ENCODE measurements around the gene SLC1A4. TPM values are rescaled to one million over a fixed set of nuclear protein-coding genes. Genes with fewer than 3 reads are reported as not detected.
A peak's percentile ranks its signal among the peaks of the same experiment; 100 is the strongest.
"Not testable (repeated sequence)": the region's sequence is repeated elsewhere in the genome, so short reads cannot be mapped to it uniquely, and the experiment has no call there.

SLC1A4 gene
- total RNA-seq, 1 experiment from 2014 or later = 42.2 TPM

- no peak for DNase-seq (ENCODE audit: extremely low read depth, low read depth)
Measured at GRCh38 chr2:65023742-65024141, 34.5 kb downstream of the SLC1A4 start.

- peak; percentile 21 for DNase-seq (ENCODE audit: extremely low read depth, low read depth)
Measured at GRCh38 chr2:65024149-65024829, 35.1 kb downstream of the SLC1A4 start.

GRCh38 chr2:65025453-65026123 is 36.4 kb downstream of the SLC1A4 start:
- DNase-seq (ENCODE audit: extremely low read depth, low read depth) = no peak

GRCh38 chr2:65026154-65026553 is 37.0 kb downstream of the SLC1A4 start:
- no peak for DNase-seq (ENCODE audit: extremely low read depth, low read depth)

- no peak for DNase-seq (ENCODE audit: extremely low read depth, low read depth)
Measured at GRCh38 chr2:65026704-65027464, 37.7 kb downstream of the SLC1A4 start.

- no peak for DNase-seq (ENCODE audit: extremely low read depth, low read depth)
Measured at GRCh38 chr2:65027616-65028244, 38.5 kb downstream of the SLC1A4 start.

GRCh38 chr2:65030476-65031332 is 41.5 kb downstream of the SLC1A4 start:
- no peak for DNase-seq (ENCODE audit: extremely low read depth, low read depth)

GRCh38 chr2:65031341-65032018 is 42.3 kb downstream of the SLC1A4 start:
- no peak for DNase-seq (ENCODE audit: extremely low read depth, low read depth)

- no peak for DNase-seq (ENCODE audit: extremely low read depth, low read depth)
Measured at GRCh38 chr2:65032019-65032975, 43.1 kb downstream of the SLC1A4 start.

GRCh38 chr2:65033178-65033577 is 44.0 kb downstream of the SLC1A4 start:
- DNase-seq (ENCODE audit: extremely low read depth, low read depth) = peak; percentile 8

- not testable (repeated sequence) for DNase-seq (ENCODE audit: extremely low read depth, low read depth)
Measured at GRCh38 chr2:65033667-65034066, 44.5 kb downstream of the SLC1A4 start.

- DNase-seq (ENCODE audit: extremely low read depth, low read depth) = no peak
Measured at GRCh38 chr2:65035351-65035943, 46.2 kb downstream of the SLC1A4 start.

- DNase-seq (ENCODE audit: extremely low read depth, low read depth) = no peak
Measured at GRCh38 chr2:65037178-65037577, 48.0 kb downstream of the SLC1A4 start.

- no peak for DNase-seq (ENCODE audit: extremely low read depth, low read depth)
Measured at GRCh38 chr2:65039640-65040039, 50.4 kb downstream of the SLC1A4 start.

- peak; percentile 80 for DNase-seq (ENCODE audit: extremely low read depth, low read depth)
Measured at GRCh38 chr2:65040400-65041261, 51.4 kb downstream of the SLC1A4 start.

- no peak for DNase-seq (ENCODE audit: extremely low read depth, low read depth)
Measured at GRCh38 chr2:65043001-65043400, 53.8 kb downstream of the SLC1A4 start.

GRCh38 chr2:65044097-65044735 is 55.0 kb downstream of the SLC1A4 start:
- no peak for DNase-seq (ENCODE audit: extremely low read depth, low read depth)
